OCI-M1 (cell line): ENCODE data around the gene AP3B1.
"Not testable (repeated sequence)": the region's sequence is repeated elsewhere in the genome, so short reads cannot be mapped to it uniquely, and the experiment has no call there.

Experiments
- DNase-seq: peaks from one replicate; lab custom pipeline; 2025; lab: John Stamatoyannopoulos, UW

AP3B1 gene

DNA sequence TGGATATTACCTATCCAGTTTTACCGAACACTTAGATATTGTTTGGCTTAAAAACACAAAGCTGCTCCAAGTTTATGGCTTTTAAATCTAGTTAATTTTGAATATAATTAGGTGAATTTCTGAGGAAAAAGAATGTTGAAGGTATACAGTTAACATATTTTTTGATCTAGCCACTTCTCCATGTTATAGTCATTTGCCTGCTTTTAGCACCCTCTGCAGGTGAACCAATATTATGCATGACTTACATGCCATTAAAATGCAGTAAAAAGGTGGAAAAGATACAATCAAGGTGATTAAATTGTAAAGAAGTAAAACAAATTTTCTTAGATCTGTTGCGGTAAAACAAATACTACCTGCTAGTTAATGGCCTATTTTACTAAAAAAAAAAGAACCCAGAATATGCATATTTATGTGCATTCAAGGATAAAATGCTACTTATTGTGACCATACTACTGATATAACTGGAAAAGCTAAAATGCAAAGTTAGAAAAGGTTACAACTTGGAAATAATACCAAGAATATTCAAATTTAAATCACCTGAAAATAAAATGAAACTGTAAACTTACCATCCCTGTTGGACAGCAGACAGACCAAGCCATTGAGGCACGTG lies 132.1 kb downstream of the AP3B1 start:
- peak; percentile 51 for DNase-seq

DNA sequence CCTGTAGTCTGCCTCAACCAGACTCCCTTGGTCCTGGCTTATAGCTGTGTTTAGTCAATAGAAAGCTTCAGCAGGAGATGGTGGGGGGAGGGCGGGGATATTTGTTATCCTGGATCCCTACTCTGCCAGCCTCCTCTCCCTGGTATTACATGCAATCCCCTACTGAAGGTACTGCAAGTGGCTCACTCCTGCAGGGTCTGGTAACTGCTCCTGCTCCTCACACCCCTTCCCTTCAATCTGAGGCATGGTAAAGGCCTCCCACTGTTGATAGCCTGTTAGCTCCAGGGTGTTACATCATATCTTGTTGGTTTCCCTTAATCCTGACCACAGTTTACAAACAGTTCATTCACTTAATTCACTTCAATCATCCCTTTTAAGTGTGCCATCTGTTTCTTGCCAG lies 137.5 kb downstream of the AP3B1 start:
- peak; percentile 14 for DNase-seq

DNA sequence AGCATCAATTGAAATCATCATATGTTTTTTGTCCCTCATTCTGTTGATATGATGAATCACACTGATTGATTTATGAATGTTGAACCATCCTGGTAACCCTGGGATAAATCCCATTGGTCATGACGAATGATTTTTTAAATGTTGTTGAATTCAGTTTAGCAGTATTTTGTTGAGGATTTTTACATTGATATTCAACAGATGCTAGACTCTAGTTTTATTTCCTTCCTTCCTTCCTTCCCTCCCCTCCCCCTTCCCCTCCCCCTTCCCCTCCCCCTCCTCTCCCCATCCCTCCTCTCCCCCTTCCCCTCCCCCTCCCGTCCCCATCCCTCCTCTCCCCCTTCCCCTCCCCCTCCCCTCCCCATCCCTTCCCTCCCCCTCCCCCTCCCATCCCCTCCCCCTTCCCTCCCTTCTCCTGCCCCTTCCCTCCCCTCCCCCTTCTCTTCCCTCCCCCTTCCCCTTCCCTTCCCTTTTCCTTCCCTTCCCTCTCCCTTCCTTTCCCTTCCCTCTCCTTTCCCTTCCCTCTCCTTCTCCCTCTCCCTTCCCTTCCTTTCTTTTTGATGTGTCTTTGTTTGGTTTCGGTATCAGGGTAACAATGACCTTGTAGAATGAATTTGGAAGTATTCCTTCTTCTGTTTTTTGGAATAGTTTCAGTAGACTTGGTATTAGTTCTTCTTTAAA lies 142.8 kb downstream of the AP3B1 start:
- no peak for DNase-seq

DNA sequence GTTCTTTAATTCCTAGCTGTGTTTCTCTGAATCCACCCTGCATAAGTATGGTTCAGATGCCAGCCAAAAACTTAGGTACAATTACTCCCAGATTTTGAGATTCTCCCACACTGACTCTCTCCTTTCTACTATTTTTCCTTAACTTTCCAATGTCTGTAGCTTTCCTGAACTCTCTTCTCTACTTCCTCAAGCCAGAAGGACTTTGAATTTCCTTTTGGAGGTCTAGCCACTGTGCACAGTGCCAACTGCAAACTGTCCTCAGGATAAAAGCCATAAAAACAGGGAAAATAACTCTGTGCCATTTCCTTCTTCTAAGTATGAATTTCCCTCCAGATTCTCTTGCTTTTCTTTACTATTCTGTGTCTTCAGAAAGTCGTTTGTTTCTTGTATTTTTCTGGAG lies 157.2 kb downstream of the AP3B1 start:
- no peak for DNase-seq

DNA sequence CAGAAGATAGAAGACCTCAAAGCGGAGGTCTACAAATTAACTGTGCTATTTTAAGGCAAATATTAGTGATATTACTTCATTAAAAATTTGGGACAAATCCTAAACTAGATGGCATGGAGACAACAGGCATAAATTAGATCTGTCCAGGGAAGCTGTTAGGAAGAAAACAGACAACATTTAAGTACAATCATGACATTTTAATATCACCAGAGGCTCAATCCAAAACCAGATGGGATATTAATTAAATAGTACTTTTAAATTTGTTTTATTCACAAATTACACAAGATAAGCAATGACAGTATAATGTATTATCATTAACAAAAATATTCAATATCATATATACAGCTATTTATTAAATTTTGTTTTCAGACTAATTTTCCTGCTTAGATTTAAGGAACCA lies 161.1 kb downstream of the AP3B1 start:
- DNase-seq = no peak

DNA sequence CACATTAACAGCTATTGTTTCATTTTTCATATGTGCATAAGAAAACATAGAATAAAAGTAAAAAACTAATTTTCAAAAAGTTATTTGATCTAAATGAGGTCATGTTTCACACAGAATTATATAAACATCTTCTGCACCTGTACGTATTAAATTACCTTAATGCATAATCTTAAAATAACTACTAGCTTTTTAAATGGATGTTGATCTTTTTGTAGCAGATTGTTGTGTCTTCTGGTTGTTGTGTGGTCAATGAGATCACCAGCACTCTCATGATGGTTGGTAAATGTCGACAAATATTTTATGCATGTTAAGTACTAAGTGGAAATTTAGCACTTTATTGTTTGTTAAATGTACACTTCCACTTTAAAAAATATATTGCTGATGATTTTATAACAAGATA lies 162.0 kb downstream of the AP3B1 start:
- DNase-seq = no peak

DNA sequence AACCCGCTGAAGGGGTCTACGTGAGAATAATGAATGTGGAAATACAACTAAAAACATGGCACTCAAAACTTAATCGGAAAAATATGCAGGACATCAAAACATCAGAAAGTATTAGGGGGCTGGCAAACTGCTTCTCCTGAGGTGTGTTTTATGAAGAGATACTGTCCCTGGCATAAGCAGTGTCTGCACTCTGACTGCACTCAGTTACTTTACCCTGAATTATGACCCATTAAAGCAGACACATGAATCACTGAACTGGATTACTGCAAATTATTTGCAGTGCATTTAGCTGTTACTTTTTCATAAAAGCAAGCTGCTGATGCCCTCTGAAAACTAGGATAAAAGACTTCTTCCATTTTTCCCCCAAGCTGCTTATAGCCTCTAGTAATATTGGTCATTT lies 164.9 kb downstream of the AP3B1 start:
- DNase-seq = no peak

DNA sequence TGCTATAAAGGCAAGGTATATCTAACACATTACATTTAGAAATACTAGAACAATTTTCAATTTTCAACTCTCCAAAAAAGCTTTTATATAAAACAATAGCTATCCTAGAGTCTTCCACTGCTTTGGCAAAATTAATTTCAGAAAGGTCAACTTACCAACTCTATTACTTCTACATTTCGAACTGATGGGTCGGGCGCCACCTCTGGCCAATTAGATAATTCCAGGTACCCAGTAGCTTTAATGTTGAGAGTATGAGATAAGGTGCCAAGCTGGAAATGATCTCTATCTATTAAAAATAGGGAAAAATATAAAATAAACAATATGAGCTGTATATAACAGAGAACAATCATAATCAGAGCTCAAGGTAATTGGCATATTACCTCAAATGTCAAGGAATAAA lies 166.6 kb downstream of the AP3B1 start:
- DNase-seq = peak; percentile 7

DNA sequence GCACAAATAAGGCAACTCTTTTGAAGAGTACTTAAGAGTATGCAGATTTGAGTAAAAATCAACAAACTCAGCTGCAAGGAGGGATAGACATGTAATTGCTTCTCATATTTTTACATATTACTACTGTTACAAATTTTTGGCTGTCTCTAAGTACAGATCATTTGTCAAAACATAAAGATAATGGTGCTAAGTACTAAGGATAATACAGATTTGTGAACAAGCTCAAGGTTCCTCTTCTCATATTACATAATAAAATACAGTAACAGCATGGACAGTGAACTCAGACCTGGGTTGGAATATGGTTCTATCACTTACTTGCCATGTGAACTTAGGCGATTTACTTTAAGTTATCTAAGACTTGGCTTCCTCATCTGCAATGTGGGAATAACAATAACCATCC lies 168.0 kb downstream of the AP3B1 start:
- DNase-seq = no peak

DNA sequence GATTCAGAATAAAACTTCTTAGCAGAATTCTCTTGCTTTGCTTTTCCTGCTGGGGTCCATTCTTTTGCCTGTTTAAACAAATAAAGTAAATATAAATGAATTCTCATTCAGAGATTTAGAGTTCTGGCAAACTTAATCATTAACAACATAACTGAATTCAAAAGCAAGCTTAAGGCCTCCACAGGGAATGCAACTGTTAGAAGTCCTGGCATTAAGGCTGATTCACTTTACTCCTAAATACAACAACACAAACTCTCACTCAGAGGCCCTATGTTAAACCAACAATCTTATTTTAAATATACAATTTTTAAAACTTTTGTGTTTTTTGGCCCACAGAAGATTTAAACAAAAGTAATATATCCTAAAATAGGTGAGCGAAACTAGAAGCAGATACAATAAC lies 178.3 kb downstream of the AP3B1 start:
- DNase-seq = no peak

DNA sequence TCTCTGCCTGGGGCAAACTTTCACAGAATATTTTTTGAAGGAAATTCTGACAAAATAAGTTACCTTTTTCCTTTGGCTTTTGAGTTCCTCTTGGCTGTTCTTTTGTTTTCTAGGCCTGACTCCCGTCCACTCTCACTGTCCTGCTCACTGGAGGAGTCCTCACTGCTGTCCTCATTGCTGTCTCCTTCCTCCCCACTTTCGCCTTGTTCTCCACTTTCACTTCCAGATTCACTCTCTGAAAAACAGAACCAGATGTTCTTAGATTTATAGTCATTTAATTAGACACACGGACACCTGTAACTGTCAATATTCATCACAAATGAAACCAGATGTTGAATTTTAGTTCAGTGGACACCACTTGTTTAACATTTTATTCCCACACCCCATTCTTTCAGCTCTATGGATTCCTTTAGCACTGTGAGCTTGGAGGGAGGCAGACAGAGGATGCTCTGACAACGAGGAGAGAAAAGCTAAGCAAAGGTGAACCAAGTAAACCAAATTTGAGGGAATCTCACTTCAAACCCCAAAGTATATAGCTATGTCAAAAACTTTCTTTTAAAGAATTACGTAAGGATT lies 180.7 kb downstream of the AP3B1 start:
- no peak for DNase-seq

DNA sequence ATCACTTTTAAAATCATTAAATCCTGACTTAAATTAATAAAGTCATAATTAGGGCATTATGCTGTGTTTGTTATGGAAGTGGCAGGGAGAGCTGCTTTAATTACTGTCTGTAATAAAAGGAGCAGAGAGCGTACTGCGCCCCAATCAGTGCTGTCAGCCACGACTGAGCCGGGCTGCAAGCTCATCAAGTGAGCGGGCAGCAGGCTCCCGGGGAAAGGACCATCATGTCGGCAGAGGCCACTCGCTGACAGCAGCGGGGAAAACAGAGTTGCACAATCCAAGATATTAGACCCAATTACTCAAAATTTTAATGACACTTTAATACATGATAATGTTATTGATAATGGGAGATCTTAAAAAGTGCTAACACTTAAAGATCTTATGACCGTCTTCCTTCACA lies 181.6 kb downstream of the AP3B1 start:
- DNase-seq = no peak

DNA sequence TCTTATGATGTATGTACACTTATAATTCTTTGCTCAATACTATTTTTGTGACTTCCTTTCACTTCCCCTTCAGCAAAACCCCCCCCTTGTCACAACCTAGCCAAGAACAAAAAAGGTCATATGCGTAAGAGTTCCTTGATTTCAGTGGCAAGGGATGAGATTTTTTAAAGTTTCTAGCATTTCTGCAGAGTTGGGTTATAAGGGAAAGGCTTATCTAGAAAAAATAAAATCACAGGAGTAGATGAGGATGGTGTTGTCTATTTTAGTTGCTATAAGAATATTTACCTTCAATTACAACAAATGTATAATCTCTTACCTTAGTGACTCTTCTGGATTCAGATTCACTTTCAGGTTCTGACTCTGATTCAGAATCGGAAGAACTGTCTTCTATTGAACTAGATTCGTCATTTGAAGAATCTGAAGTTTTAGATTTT lies 184.6 kb downstream of the AP3B1 start:
- no peak for DNase-seq

DNA sequence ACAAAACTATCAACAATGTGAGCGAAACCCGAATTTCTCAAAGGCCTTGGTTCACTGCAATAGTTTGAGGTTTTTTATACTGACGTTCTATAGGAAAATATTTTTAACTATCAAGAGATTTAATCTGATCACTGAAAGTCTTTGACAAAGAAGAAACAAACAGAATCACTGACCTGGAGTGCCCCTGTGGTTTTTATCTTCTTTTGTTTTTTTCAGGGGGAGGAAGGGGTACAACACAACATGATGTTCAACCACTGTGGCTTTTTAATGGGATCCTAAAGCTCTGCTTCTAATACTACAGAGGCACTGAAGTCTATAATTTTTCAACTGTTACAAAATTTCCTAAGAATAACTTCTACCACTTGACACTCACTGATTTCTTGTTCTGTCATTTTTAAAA lies 185.9 kb downstream of the AP3B1 start:
- DNase-seq = no peak

DNA sequence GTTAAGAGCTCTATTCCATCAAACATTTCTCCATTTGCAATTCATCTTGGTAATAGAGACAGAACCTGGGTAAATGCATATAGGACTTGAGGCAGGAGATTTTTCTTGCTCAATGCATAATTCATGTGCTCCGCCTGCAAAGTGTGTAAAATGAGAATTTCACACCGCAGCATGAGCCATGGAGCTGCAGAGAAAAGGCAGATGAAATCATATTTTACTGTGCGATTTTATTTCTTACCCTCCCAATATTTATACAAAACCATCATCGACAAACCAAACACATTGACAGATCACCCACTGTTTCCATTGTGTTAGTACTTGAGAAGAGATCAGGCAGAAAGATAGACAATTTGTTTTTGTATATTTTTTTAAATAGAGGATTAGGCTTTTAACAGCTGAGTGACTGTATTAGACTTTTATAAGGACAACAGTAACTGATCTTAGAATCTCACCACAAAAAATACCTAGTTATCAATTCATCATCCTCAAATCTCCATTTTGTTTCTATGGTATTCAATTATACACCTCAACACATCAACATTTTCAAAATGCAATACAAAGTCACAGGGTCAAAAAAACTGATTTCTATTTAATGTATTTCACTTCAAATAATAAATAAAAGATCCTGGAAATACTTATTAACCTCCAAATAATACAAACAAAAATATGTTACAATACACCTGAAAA lies 191.1 kb downstream of the AP3B1 start:
- DNase-seq = no peak

DNA sequence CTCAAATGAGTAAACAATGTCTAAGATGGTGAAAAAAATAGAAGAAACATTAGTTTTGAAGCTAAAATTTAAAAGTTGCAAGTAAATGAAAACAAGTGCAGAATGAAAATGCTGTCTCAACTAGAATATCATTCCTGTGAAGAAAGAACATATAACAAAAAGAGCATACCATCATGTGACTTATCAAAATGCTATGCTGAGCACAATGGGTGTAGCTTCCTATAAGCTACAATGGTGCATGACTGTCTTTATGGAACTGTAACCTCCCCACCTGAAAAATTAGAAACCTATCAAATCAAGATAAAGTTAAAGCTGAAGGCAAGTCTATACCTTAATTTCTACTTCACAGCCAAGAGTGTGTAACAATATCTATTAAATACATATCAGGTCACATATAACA lies 192.0 kb downstream of the AP3B1 start:
- no peak for DNase-seq

DNA sequence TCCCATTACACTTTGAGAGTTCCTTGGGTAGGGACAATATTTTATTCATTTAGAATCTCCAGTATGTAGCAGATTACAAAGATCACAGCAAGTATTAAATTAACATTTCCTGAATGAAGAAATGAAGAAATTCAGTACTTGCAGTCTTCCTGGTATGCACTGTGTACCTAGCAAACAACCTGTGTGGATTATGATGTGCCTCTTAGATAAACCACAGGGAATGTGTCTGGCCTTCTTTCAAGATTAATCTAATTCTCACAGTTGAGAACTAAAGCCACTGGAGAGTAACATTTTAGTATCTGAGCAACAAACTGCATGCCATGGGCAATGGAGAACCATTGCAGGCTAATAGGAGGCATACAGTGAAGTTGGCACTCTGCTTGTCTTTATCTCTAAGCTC lies 199.4 kb downstream of the AP3B1 start:
- no peak for DNase-seq

DNA sequence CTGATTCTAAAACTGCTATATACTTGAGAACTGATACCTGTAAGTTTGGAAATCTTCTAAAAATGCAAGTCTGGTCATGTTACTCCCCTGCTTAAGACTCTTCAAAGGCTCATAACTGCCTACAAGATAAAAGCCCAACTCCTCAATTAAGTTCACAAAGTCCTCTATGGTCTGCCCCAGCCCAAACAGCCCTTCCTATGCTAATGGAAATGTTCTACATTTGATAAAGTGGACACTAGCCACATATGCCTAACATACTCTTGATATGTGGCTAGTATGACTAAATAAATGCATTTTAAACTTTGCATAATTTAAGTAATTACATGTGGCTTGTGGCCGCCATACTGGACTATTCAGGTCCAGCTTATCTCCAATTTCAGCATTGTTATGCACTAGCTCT lies 204.5 kb downstream of the AP3B1 start:
- DNase-seq = no peak

DNA sequence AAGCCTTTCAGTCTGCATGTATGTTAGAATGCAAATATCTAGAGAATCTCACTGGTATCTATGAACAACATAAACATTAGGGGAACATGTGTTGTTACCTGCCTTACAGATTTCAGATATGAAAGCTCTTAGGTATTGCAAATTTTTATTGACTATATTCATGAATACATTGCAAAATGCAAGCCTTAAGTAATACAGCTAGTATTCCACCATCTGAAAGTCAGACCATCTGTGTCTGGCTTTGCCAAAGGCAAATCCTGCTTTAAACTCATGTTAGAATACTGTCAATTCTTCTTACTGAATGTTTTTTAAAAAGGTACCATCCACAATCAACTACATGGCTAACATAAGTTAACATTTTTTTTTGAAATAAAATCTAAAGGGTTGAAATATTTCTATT lies 215.6 kb downstream of the AP3B1 start:
- DNase-seq = no peak

DNA sequence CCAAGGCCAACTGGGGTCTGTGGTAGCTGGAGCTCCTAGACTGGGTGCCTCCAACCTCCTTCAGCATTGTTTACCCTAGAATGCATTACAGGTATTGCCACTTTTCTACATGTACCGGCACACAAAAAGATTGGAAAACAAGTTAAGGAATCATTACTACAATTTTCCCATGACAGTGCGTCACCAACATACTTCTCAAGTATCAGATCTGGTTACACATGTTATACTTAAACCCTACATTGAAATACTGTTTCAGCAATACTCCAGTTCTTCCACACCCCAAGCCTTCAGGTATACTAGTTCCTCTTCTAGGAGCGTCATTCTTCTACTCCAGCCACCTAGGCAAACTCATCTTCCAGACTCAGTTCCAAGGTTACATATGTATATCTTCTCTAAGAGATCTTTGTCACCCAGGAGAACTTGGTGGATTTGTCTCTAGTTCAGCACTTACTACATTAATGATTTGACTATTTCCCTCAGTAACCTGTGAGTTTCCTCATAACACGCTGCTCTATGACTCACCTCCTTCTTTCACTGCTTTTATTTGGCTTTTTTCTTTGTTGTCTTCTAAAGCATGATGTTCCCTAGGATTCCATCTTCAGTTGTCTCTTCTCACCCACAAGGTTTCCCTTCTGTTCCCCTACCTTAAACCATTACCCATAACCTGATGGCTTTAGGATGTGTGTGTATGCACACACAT lies 217.0 kb downstream of the AP3B1 start:
- DNase-seq = no peak

DNA sequence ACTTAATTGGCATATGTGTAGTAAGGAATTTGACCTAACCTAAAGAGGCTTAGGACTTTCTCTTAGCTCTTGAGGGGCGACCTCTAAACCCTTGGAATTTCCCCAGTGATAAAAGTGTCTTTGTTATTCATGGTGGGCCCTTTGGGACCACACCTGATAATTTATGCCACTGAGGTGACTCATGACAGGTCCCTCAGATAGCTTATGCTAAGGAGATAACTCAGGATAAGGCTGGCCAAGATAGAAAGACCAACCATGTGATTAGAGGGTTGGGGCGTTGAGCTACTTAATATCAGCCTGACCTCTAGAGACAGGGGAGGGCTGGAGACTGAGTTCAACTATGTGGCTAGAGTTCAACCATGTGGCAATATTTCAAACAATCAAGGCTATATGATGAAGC lies 218.1 kb downstream of the AP3B1 start:
- DNase-seq = no peak

DNA sequence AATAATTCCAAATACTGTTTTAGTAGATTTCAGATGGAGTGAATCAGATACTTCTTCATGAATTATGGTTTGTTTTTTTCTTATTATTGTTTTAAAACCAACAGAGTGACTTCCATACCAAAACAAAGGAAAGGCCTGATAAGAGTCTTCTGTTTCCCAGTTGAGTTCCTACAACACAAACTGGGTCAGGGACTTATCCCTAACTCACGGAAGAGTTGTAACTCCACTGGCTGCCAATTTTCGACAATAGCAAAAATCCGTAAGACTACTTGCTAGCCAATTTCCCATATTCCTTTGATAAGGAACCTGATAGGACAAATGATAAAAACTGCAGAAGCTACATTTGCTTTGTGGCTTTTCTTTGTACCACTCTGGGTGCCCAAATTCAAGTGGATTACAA lies 219.2 kb downstream of the AP3B1 start:
- no peak for DNase-seq

DNA sequence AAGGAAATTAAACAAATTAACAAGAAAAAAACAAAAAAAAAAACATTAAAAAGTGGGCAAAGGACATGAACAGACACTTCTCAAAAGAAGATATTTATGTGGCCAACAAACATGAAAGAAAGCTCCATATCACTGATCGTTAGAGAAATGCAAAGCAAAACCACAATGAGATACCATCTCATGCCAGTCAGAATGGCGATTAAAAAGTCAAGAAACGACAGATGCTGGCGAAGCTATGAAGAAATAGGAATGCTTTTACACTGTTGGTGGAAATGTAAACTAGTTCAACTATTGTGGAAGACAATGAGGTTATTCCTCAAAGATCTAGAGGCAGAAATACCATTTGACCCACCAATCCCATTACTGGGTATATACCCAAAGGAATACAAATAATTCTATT lies 223.8 kb downstream of the AP3B1 start:
- DNase-seq = not testable (repeated sequence)
